Keratinocyte (primary cell): ENCODE measurements around the gene PPP4C.

Source experiments
- CTCF ChIP-seq, 3 experiments: IDR thresholded peaks in 1 of 3; conservative IDR thresholded peaks in 1 of 3; optimal IDR thresholded peaks in 1 of 3; 2 replicates in 2 of 3; 3 replicates in 1 of 3; pipeline versions ENCODE3 to v1.5.1; 2011; ENCODE audit warnings: low read length in 3 of 3, mild to moderate bottlenecking in 3 of 3, moderate library complexity in 2 of 3, control low read depth in 1 of 3, inconsistent platforms in 1 of 3; ENCODE audit not compliant: insufficient read depth in 2 of 3; ENCODE audit errors: extremely low read depth in 1 of 3
- EZH2 ChIP-seq: IDR thresholded peaks from one replicate; pipeline ENCODE4 v1.6.1; 2012; ENCODE audit warnings: inconsistent platforms, mild to moderate bottlenecking, low read length, moderate library complexity

DNA sequence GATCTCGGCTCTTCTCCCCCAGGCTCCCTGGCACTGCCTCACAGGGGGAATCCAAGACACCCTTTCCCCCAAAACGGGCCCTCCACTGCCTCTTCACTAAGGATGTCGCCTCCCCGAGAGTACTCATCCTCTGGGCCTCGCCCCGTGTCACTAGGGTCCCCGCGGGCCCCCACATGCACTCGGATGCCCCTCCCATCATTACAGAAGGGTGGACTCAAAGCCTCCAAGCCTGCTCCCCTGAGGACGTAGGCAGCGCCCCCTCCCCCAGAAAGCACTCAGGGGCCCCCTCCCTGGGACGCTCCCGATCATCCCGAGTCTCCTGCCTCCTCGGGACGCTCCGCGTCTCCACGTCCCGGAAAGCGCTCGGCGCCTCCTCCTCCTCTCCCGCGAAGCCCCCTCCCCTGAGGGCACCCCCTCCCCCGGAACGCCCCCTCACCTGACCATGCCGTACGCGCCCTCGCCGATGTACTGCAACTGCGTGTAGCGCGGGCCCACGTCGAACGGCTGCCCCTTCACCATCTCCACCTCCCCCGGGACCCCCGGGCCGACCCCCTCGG is 46.9 kb downstream of the PPP4C start:
- TF ChIP-seq CTCF (optimal IDR thresholded peaks at IDR 0.05 in 1 of 3, IDR thresholded peaks at IDR 0.05 in 1 of 3, conservative IDR thresholded peaks at IDR 0.05 in 1 of 3; ENCODE audit: extremely low read depth in 1 of 3, insufficient read depth in 2 of 3, low read length in 3 of 3) = no peak
- no peak for TF ChIP-seq EZH2
